GM21390 (cell line): ENCODE results near the gene PADI4.

Experiments used
- ATAC-seq: cut with Tn5 transposase; IDR thresholded peaks from one replicate; pipeline ENCODE4 v1.9.1; 2021; ENCODE audit not compliant: unreplicated experiment

PADI4 gene

GRCh38 chr1:17281775-17282181 is 26.2 kb upstream of the PADI4 start:
- ATAC-seq: no peak

- ATAC-seq: no peak
Observed at GRCh38 chr1:17282836-17283235, 25.2 kb upstream of the PADI4 start.

GRCh38 chr1:17286646-17287045 is 21.4 kb upstream of the PADI4 start:
- no peak for ATAC-seq

- no peak for ATAC-seq
Observed at GRCh38 chr1:17287130-17287776, 20.7 kb upstream of the PADI4 start.

- ATAC-seq: no peak
Observed at GRCh38 chr1:17289721-17290120, 18.3 kb upstream of the PADI4 start.

- no peak for ATAC-seq
Observed at GRCh38 chr1:17290553-17290952, 17.4 kb upstream of the PADI4 start.

GRCh38 chr1:17292299-17293160 is 15.5 kb upstream of the PADI4 start:
- ATAC-seq: no peak

GRCh38 chr1:17293681-17294425 is 14.1 kb upstream of the PADI4 start:
- no peak for ATAC-seq

- ATAC-seq: no peak
Observed at GRCh38 chr1:17295292-17295691, 12.7 kb upstream of the PADI4 start.

- no peak for ATAC-seq
Observed at GRCh38 chr1:17296086-17296485, 11.9 kb upstream of the PADI4 start.

GRCh38 chr1:17297991-17298390 is 10.0 kb upstream of the PADI4 start:
- ATAC-seq: no peak

GRCh38 chr1:17301767-17302166 is 6.2 kb upstream of the PADI4 start:
- no peak for ATAC-seq

- no peak for ATAC-seq
Observed at GRCh38 chr1:17304151-17304825, 3.7 kb upstream of the PADI4 start.

GRCh38 chr1:17304826-17305175 is 3.2 kb upstream of the PADI4 start:
- no peak for ATAC-seq

GRCh38 chr1:17305576-17306095 is 2.4 kb upstream of the PADI4 start:
- no peak for ATAC-seq

- no peak for ATAC-seq
Observed at GRCh38 chr1:17306407-17306806, 1.6 kb upstream of the PADI4 start.

- ATAC-seq: no peak
Observed at GRCh38 chr1:17306921-17307320, 1.1 kb upstream of the PADI4 start.

GRCh38 chr1:17307329-17307728 is 668 bp upstream of the PADI4 start:
- ATAC-seq: no peak

- ATAC-seq: no peak
Observed at GRCh38 chr1:17308593-17308992, 596 bp downstream of the PADI4 start.

- no peak for ATAC-seq
Observed at GRCh38 chr1:17309426-17310067, 1.6 kb downstream of the PADI4 start.
